Activated CD4-positive, CD25-positive, alpha-beta regulatory T cell (primary cell): ENCODE results near the gene ANAPC10.
"Not testable (repeated sequence)": the region's sequence is repeated elsewhere in the genome, so short reads cannot be mapped to it uniquely, and the experiment has no call there.

ENCODE experiments used
- DNase-seq, 4 experiments: peaks; one replicate each; lab custom pipeline; 2025; lab: John Stamatoyannopoulos, UW

The ANAPC10 gene

GRCh38 chr4:145003675-145004074 lies 94.3 kb downstream of the ANAPC10 start:
- no peak for DNase-seq

- no peak for DNase-seq
Observed at GRCh38 chr4:145001635-145002034, 96.4 kb downstream of the ANAPC10 start.

GRCh38 chr4:145000656-145001055 lies 97.3 kb downstream of the ANAPC10 start:
- not testable (repeated sequence) for DNase-seq

- no peak for DNase-seq
Observed at GRCh38 chr4:144989306-144989705, 108.7 kb downstream of the ANAPC10 start.

GRCh38 chr4:144985531-144985930 lies 112.5 kb downstream of the ANAPC10 start:
- DNase-seq = no peak

GRCh38 chr4:144985014-144985413 lies 113.0 kb downstream of the ANAPC10 start:
- DNase-seq = no peak

- DNase-seq = no peak
Observed at GRCh38 chr4:144984241-144984640, 113.8 kb downstream of the ANAPC10 start.

- DNase-seq = no peak
Observed at GRCh38 chr4:144975718-144976117, 122.3 kb downstream of the ANAPC10 start.

GRCh38 chr4:144970597-144970996 lies 127.4 kb downstream of the ANAPC10 start:
- DNase-seq = no peak

- no peak for DNase-seq
Observed at GRCh38 chr4:144969821-144970220, 128.2 kb downstream of the ANAPC10 start.

- no peak for DNase-seq
Observed at GRCh38 chr4:144968606-144969005, 129.4 kb downstream of the ANAPC10 start.

GRCh38 chr4:144967161-144967560 lies 130.8 kb downstream of the ANAPC10 start:
- no peak for DNase-seq

- DNase-seq = no peak
Observed at GRCh38 chr4:144962300-144962699, 135.7 kb downstream of the ANAPC10 start.

GRCh38 chr4:144955104-144955503 lies 142.9 kb downstream of the ANAPC10 start:
- no peak for DNase-seq

GRCh38 chr4:144954230-144954629 lies 143.8 kb downstream of the ANAPC10 start:
- no peak for DNase-seq

GRCh38 chr4:144948421-144948820 lies 149.6 kb downstream of the ANAPC10 start:
- no peak for DNase-seq

- DNase-seq = no peak
Observed at GRCh38 chr4:144948009-144948408, 150.0 kb downstream of the ANAPC10 start.
